GM12801 (cell line): ENCODE measurements around the gene ZNF821.

Experiments used
- TF ChIP-seq, protein P1 (sequence below): IDR thresholded peaks from one replicate; pipeline ENCODE4 v1.5.1; 2011; ENCODE audit warnings: control low read depth; ENCODE audit not compliant: insufficient read length; ENCODE audit errors: extremely low read depth

Gene ZNF821

DNA sequence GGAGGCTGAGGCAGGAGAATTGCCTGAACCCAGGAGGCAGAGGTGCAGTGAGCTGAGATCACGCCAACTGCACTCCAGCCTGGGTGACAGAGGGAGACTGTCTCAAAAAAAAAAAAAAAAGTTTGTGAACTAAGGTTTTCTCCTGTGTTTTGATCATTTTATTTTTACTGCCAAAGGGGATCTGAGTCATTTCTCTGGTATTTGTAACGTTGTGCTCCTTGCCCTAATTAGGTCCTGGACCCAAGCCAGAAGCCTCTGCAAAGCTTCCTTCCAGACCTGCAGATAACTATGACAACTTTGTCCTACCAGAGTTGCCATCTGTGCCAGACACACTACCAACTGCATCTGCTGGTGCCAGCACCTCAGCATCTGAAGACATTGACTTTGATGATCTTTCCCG, 43.4 kb upstream of the ZNF821 start:
- TF ChIP-seq, protein P1, sequence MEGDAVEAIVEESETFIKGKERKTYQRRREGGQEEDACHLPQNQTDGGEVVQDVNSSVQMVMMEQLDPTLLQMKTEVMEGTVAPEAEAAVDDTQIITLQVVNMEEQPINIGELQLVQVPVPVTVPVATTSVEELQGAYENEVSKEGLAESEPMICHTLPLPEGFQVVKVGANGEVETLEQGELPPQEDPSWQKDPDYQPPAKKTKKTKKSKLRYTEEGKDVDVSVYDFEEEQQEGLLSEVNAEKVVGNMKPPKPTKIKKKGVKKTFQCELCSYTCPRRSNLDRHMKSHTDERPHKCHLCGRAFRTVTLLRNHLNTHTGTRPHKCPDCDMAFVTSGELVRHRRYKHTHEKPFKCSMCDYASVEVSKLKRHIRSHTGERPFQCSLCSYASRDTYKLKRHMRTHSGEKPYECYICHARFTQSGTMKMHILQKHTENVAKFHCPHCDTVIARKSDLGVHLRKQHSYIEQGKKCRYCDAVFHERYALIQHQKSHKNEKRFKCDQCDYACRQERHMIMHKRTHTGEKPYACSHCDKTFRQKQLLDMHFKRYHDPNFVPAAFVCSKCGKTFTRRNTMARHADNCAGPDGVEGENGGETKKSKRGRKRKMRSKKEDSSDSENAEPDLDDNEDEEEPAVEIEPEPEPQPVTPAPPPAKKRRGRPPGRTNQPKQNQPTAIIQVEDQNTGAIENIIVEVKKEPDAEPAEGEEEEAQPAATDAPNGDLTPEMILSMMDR = no peak

DNA sequence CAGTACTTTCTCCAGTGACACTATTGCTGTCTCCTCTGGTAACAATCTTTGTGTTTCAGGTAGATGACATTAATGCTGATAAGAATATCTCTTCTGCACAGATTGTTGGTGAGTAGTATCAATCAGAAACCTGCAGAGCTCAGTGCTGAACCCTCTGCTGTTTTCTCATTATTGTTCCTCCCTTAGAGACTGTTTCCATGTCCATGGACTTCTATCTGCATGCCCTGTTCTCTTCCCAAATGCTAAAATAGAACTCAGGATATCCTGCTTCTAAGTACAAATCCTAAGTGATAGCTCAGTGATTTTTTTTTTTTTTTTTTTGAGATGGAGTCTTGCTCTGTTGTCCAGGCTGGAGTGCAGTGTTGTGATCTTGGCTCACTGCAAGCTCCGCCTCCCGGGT, 40.7 kb upstream of the ZNF821 start:
- TF ChIP-seq, protein P1 = no peak

DNA sequence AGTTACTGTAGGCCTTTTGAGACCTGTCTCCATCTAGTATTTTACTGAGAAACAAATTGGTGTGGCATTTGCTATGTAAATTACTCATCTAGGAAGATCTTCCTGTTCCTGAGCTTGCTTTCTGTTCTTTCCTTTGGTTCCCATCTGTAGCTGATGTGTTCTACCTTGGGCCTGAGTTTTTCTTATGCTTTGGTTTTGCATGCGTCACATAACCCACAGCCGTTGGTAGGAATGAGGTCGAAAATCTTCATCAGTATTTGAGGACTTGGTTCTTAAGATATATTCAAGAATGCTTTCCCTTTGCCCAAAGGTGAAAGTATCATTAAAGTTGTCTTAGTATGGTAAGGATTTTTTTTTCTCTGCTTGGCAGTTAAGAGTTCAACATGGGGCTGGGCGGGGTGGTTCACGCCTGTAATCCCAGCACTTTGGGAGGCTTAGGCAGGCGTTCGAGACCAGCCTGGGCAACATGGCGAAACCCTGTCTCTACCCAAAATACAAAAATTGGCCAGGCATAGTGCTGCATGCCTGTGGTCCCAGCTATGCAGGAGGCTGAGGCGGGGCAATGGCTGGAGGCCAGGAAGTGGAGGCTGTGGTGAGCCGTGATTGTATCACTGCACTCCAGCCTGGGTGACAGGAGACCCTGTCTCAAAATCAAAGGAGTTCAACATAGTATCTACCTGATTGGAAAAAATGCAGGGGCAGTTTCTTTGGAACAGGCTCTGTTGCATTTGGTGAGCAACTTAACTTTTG, 40.1 kb upstream of the ZNF821 start:
- TF ChIP-seq, protein P1 = no peak

DNA sequence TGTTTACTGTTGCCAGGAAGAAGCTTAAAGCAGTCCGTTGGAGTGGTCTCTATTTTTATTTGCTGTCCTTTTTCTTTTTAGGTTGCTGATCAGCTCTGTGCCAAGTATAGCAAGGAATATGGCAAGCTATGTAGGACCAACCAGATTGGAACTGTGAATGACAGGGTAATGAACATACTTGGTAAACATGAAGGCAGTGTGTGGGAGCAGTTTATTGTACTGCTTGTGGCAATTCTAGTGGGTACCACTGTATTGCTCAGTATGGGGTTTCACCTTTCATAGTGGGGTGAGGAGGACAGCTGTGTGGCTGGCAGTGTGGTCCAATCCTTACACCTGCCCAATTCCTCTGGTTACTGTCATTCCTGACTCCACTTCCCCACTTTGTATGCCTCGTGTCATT, 36.7 kb upstream of the ZNF821 start:
- TF ChIP-seq, protein P1 = no peak

DNA sequence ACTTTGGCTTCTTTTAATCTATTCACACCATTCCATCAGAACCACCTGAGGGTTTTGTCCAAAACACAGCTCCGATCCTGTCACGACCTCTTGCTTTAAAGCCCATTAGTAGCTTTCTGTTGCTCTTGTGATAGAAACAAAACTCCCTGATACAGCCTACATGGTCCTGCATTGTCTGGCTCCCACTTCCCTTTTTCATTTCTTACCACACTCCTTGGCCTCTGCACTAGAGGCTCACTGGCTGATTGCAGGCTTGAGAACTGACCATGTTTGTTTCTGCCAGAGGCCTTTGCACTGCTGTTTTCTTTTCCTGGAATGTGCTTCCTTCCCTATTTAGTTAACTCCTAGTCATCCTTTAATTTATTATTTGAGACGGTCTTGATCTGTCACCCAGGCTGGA, 35.1 kb upstream of the ZNF821 start:
- TF ChIP-seq, protein P1 = no peak

DNA sequence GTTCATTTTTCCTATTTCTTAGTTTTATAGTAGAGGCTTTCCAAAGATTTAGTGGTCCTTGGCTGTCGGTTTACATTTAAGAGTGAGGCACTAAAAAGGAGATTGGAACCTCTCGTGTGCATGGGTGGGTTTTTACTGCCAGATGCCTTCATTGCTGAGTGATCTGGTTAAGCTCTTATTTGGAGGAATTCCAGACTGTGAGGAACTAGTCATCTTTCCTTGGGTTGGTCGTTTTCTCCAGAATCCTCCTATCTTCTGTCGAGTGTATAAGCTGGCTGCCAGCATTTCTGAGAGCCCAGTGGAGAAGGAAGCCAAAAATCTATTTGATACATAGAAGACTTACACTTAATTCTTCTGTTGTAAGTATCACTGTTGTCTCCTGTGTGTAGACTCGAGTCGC, 33.9 kb upstream of the ZNF821 start:
- TF ChIP-seq, protein P1 = no peak

DNA sequence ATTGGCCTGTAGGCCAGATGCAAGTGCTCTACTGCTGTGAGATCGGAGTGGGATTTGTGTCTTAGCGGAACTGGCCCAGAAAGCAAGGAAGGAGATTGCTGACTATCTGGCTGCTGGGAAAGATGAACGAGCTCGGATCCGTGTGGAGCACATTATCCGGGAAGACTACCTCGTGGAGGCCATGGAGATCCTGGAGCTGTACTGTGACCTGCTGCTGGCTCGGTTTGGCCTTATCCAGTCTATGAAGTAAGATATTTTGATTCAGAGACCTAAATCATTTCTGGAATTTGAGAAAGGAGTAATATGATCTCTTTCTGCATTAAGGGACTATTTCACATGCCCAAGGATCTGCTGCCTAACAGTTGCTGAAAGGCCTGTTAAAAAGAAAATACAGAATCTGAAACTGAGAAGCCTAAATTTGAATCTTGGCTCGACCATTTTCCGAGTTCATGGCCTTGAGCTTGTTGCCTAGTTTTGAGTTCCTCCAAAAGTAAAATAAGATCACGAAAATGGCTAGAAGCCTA, 32.5 kb upstream of the ZNF821 start:
- TF ChIP-seq, protein P1 = no peak
